Body of pancreas (tissue), 4 donors: ENCODE measurements around the gene CASP6. TPM values are rescaled to one million over a fixed set of nuclear protein-coding genes. Genes with fewer than 3 reads are reported as not detected.

Experiments
- ATAC-seq: fragments of 150-250 bp; one replicate; pipeline ENCODE4 v1.9.1; 2016
- DNase-seq, 4 donors: peaks; one replicate each; pipeline ENCODE4 v3.0.0-alpha.2; 2019
- H3K27ac ChIP-seq, 4 donors: fragments of 200-600 bp; sonication (generic); 1 replicate in 3 of 4; 2 replicates in 1 of 4; pipeline versions ENCODE4 v1.5.1 to v1.6.1; 2016 to 2019; ENCODE audit warnings: mild to moderate bottlenecking in 1 of 4, mixed read lengths in 1 of 4, moderate library complexity in 1 of 4
- H3K27me3 ChIP-seq, 2 donors: fragments of 200-600 bp; sonication (generic); one replicate each; pipeline ENCODE4 v1.6.0; 2016; ENCODE audit warnings: mild to moderate bottlenecking in 1 of 2
- H3K36me3 ChIP-seq, 2 donors: fragments of 200-600 bp; sonication (generic); replicated peaks in 1 of 2; 2 replicates each; pipeline ENCODE4 v1.5.1; 2016; ENCODE audit warnings: low read depth in 2 of 2; ENCODE audit not compliant: insufficient read depth in 1 of 2
- H3K4me1 ChIP-seq: fragments of 200-600 bp; sonication (generic); one replicate; pipeline ENCODE4 v1.6.0; 2016
- H3K4me3 ChIP-seq, 2 donors: fragments of 200-600 bp; sonication (generic); 1 replicate in 1 of 2; 2 replicates in 1 of 2; pipeline ENCODE4 v1.5.1; 2016 to 2019
- H3K9me3 ChIP-seq, 3 donors: fragments of 200-600 bp; sonication (generic); 1 replicate in 2 of 3; 2 replicates in 1 of 3; pipeline ENCODE4 v1.5.1; 2016
- POLR2A ChIP-seq, 3 donors: fragments of 450-650 bp; IDR thresholded peaks; one replicate each; pipeline ENCODE4 v1.6.1; 2016; ENCODE audit warnings: antibody characterized with exemption in 3 of 3, mild to moderate bottlenecking in 2 of 3
- WGBS, 2 donors: methylation state at CpG; one replicate each; pipeline ENCODE4 v1.1.5; 2017; 5-methylcytosine and 5-hydroxymethylcytosine counted together
- intact Hi-C: fragments of 100-400 bp; cut with DNase I; formaldehyde crosslinking; loops from one replicate; pipeline ENCODE4 v1.15.1; 2023
- total RNA-seq, 2 donors: library from RNA; depleted of rRNA; stranded (reverse); fragments of >200 nt; gene quantifications; one replicate each; pipeline ENCODE4 v1.1.0, GENCODE V29; 2016
- TF ChIP-seq, protein P1 (sequence below), 7 experiments: fragments of 450-650 bp in 4 of 7; fragments of 200-600 bp in 3 of 7; sonication (generic) in 3 of 7; IDR thresholded peaks; one replicate each; pipeline ENCODE4 v1.5.1; 2016 to 2019; ENCODE audit warnings: antibody characterized with exemption in 7 of 7

The CASP6 gene
- total RNA-seq, 2 donors from 2014 or later = 8.6 to 9.6 TPM

GRCh38 chr4:109749388-109750082, 46.3 kb upstream of the CASP6 start:
- peak in 3 of 4 donors; percentile 18 to 48 (median 39) for DNase-seq
- Histone ChIP-seq H3K9me3 (no peaks in the 10 kb centered on the region), H3K27me3 (no peaks in the 10 kb centered on the region), H3K27ac (no peak overlapping the region), H3K4me3 (no peak overlapping the region), H3K4me1 (peaks cover 17% of the 10 kb centered on the region), H3K36me3 (no peaks in the 10 kb centered on the region)
- peak; percentile 64 for ATAC-seq
- intact Hi-C loops = no loop called here
- TF ChIP-seq, protein P1, sequence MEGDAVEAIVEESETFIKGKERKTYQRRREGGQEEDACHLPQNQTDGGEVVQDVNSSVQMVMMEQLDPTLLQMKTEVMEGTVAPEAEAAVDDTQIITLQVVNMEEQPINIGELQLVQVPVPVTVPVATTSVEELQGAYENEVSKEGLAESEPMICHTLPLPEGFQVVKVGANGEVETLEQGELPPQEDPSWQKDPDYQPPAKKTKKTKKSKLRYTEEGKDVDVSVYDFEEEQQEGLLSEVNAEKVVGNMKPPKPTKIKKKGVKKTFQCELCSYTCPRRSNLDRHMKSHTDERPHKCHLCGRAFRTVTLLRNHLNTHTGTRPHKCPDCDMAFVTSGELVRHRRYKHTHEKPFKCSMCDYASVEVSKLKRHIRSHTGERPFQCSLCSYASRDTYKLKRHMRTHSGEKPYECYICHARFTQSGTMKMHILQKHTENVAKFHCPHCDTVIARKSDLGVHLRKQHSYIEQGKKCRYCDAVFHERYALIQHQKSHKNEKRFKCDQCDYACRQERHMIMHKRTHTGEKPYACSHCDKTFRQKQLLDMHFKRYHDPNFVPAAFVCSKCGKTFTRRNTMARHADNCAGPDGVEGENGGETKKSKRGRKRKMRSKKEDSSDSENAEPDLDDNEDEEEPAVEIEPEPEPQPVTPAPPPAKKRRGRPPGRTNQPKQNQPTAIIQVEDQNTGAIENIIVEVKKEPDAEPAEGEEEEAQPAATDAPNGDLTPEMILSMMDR (IDR thresholded peaks at IDR 0.05) = peak in 1 of 7 experiments; percentile 8
- TF ChIP-seq POLR2A (IDR thresholded peaks at IDR 0.05) = no peak
- WGBS, 2 donors = 51 to 58% methylated on average over 7 of the region's 7 CpGs

GRCh38 chr4:109748114-109748513, 44.9 kb upstream of the CASP6 start:
- H3K4me3 ChIP-seq = no peak overlapping the region
- TF ChIP-seq, protein P1 (IDR thresholded peaks at IDR 0.05) = no peak
- no peak for TF ChIP-seq POLR2A (IDR thresholded peaks at IDR 0.05)
- H3K9me3 ChIP-seq = no peaks in the 10 kb centered on the region
- H3K4me1 ChIP-seq = peaks cover 17% of the 10 kb centered on the region
- 100% methylated on average over 1 of the region's 1 CpG for WGBS, 2 donors
- no peak for ATAC-seq
- no peaks in the 10 kb centered on the region for H3K27me3 ChIP-seq
- DNase-seq = no peak
- no peaks in the 10 kb centered on the region for H3K36me3 ChIP-seq
- H3K27ac ChIP-seq = no peak overlapping the region
- intact Hi-C loops = no loop called here

DNA sequence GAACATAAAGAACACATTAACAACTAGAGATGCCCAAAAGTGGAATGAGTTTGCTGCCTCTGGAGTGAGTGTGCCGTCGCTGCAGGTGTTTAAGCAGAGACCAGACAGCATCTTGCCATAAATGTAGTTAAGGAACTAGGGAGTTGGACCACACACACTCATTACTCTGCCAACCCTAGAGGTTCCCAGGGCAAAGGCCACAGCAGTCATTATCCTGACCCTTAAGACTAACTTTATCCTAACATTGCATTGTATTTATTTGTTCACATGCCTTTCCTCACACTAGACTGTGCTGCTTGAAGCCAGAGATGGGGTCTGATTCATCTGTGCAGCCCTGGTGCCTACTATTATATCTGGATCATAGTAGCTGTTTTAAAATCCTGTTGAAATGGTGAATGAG, 43.5 kb upstream of the CASP6 start:
- intact Hi-C loops = no loop called here
- WGBS, 2 donors = 81 to 88% methylated on average over 2 of the region's 2 CpGs

DNA sequence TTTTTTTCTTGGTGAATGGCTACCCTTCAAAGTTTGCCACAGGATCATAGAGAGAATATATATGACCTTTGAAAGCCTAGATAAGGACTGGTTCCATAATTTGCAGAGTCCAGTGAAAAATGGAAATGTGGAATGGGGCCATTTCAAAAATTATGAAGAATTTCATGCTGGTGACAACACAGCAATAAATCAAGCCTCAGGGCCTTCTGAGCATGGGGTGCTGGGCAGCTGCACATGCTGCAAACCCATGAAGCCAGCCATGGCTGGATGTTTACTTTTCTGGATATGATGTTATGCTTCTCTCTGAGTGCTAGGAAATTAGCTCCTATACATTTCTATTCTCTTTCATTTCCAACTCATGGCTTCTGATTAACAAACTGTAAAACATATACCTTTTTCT, 42.6 kb upstream of the CASP6 start:
- no peaks in the 10 kb centered on the region for H3K9me3 ChIP-seq
- H3K4me1 ChIP-seq = peaks cover 17% of the 10 kb centered on the region
- H3K36me3 ChIP-seq = no peaks in the 10 kb centered on the region
- TF ChIP-seq, protein P1 (IDR thresholded peaks at IDR 0.05) = no peak
- TF ChIP-seq POLR2A (IDR thresholded peaks at IDR 0.05) = no peak
- H3K27me3 ChIP-seq = no peaks in the 10 kb centered on the region
- DNase-seq (no peak), ATAC-seq (no peak)
- intact Hi-C loops = no loop called here
- no peak overlapping the region for H3K4me3 ChIP-seq
- H3K27ac ChIP-seq = no peak overlapping the region

More for the DNA sequence above, 43.5 kb upstream of the CASP6 start:
- no peak overlapping the region for H3K27ac ChIP-seq
- no peak overlapping the region for H3K4me3 ChIP-seq
- H3K36me3 ChIP-seq = no peaks in the 10 kb centered on the region
- no peaks in the 10 kb centered on the region for H3K9me3 ChIP-seq
- H3K4me1 ChIP-seq = peaks cover 17% of the 10 kb centered on the region
- no peak for TF ChIP-seq POLR2A (IDR thresholded peaks at IDR 0.05)
- TF ChIP-seq, protein P1 (IDR thresholded peaks at IDR 0.05) = no peak
- no peaks in the 10 kb centered on the region for H3K27me3 ChIP-seq
- ATAC-seq (no peak), DNase-seq (no peak)

GRCh38 chr4:109739547-109739946, 36.3 kb upstream of the CASP6 start:
- 83 to 86% methylated on average over 3 of the region's 3 CpGs for WGBS, 2 donors
- peaks cover 26% of the 10 kb centered on the region for H3K4me1 ChIP-seq
- no peak overlapping the region for H3K27ac ChIP-seq
- no peaks in the 10 kb centered on the region for H3K9me3 ChIP-seq
- DNase-seq (no peak), ATAC-seq (no peak)
- no peaks in the 10 kb centered on the region for H3K27me3 ChIP-seq
- H3K4me3 ChIP-seq = no peak overlapping the region
- intact Hi-C loops = no loop called here
- H3K36me3 ChIP-seq = no peaks in the 10 kb centered on the region
- TF ChIP-seq, protein P1 (IDR thresholded peaks at IDR 0.05) = no peak
- TF ChIP-seq POLR2A (IDR thresholded peaks at IDR 0.05) = no peak
